HG03039 (cell line): ENCODE measurements around the gene THSD7A.

Source experiments
- ATAC-seq: cut with Tn5 transposase; IDR thresholded peaks from one replicate; pipeline ENCODE4 v1.9.1; 2021; ENCODE audit warnings: mild to moderate bottlenecking, moderate library complexity; ENCODE audit not compliant: unreplicated experiment

Gene THSD7A

DNA sequence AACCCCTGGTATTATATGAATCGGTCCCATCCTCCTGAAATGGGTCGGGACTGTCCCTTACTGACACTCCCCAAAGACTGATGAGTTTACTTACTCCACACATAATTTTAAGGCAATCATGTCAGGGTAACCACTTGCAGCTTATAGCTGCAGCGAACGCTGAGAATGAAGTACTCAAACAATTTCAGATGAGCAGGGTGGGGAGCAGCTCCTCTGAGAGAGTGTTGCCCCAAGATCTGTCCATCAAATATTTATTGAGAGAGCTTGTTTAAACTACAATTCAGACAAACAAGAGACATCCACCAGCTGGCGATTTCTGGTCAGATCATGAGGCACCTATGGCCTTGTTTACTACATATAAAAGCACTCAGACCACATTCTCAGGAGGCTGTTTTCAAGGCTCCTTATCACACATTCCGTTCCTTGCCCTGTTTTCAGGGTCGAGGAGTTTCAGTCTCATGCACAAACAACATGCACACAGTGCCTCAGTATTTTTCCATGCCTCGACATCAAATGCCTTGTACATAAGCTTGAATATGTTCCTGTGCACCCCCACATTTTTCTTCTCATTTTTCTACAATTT is 80.1 kb downstream of the THSD7A start:
- no peak for ATAC-seq

DNA sequence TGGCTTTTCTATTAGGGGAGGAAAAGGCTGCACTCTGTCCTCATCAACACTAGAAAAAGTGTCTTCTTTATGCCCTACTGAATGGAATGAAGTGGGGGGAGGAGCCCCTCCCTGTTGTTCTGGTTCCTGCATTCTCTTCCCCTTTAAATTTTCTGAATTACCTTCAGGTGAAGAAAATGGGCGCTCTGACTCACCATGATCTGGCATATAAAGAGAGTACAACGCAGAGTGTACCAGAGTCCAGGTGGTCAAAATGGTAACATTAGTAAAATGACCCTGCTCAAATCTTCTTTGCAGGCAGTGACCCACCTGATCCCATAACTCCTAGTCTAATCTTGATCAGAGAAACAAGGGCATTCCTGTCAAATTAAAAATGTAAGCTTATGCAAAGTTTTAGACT is 80.7 kb downstream of the THSD7A start:
- ATAC-seq, result no peak

DNA sequence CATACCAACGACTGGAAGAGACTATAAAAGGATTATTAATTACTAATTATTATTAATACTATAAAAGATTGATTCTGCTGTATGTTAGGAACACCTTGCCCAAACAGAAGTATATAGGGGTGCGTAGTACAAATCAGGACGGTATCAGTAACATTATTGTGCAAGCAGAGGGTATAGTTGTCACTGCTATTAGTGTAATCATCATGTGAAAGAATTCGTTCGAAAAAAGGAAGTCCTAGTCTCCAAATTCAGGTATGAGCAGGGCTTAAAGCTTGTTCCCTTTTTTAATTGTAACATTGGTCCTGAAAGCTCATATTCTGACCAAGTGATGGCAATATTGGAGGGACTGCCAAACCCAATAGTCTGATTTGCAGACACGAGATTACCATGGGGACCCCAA is 81.8 kb downstream of the THSD7A start:
- no peak for ATAC-seq

DNA sequence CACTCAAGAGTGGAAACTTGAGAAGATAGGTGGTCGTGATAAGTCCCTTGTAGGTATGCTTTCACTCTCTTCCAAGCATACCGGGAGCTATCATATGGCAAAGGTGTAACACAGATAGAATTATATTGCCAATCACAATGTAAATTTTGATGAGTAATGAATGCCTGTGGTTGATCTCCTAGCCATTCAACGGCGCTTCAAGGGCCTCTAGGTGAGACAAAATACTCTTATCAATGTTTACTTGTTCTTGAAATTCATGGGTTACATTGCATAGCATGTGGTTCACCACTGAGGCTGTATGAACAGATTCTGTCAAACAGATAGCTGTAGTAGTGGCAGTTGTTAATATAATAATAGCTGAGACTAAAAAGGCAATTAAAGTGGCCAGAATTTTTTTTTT is 82.4 kb downstream of the THSD7A start:
- no peak for ATAC-seq

DNA sequence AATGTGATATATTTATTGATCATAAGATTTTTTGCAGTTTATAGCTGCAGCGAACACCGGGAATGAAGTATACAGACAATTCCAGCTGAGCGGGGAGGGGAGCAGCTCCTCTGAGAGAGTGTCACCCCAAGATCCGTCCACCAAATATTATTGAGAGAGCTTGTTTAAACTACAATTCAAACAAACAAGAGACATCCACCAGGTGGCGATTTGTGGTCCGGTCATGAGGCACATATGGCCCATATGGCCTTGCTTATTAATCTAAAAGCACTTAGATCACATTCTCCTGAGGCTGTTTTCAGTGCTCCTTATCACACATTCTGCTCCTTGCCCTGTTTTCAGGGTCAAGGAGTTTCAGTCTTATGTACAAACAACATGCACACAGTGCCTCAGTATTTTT is 83.1 kb downstream of the THSD7A start:
- ATAC-seq, result no peak

DNA sequence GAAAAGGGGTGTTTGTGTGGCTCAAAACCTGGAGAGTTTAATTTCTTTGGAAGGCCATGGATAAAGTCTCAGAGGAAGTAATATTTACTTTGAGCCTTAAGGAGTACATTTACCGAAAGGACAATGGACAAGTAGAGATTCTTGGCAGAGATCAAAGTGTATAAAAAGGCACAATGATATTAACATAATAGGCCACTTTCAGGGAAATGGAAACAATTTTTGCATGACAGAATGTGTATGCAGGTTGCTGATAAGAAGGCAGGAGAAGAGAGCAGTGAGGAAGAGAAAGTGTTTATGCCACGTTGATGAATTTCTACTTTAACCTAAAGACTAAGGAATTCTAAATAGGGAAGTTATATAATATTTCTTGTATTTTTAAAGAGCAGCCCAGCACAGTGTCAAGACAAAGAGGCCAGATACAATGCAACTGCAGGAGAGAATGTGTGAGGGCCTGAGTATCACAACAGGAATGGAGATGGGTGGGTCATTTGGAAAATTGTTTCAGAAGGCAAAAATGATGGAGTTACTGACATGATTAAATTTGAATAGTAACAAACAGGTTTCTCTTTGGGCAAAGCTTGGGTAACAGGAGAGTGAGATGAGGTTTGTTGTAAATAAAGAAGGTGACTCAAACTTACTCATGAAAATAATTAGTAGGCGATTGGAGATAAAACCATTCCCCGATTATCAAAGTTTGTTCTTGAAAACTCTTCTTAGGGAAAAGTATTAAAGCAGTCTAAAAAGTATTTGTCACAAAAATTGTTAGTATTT is 84.1 kb downstream of the THSD7A start:
- no peak for ATAC-seq

DNA sequence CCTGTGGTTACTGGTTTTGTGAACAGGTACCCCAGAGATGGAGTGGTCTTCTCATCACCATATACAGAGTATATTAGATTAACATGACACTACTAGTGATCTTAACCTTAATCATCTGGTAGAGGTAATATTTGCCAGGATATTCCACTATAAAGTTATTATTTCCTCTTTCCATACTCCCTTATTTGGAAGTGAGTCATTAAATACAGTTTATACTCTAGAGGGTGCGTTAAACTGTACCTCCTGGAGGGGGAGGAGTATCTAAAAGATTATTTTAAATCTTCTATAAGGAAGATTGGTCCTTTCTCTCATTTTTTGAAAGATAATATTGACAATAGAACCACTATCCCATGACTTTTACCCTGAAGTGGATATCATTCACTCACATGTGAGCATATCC is 85.4 kb downstream of the THSD7A start:
- no peak for ATAC-seq

DNA sequence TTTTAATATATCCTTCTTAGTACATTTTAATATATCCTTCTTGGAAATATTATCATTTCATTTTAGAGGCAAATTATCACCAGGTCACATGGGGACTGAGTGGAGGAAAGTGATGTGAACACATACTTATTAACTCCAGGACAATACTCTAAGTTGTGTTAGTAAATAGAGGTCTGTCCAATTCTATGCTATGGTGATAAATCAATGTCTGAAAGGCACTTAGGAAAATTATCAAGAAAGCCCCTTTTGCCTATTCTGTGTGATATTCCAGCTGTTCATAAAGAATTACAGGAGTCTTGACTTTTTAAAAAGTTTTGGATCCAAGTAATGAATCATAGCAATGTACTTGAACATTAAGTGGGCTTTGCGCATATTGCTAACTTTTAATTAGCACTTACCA is 88.5 kb downstream of the THSD7A start:
- ATAC-seq, result no peak

DNA sequence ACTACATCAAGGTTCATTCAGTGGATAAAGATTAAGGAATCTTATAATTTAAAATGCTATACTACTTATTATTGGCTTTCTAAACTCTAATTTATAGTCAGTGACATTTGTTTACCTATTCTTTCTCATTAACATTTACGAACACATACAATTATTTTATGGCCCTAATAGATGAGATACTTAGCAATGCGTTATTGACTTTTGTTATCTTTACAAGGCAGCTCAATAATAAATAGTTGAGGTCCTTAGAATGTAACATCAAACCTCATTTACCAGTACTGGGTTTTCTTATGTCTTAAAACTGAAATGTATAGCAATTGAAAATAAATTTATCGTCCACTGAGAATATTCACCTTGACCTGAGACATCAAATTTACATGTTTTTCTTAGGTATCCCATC is 89.0 kb downstream of the THSD7A start:
- ATAC-seq, result no peak

DNA sequence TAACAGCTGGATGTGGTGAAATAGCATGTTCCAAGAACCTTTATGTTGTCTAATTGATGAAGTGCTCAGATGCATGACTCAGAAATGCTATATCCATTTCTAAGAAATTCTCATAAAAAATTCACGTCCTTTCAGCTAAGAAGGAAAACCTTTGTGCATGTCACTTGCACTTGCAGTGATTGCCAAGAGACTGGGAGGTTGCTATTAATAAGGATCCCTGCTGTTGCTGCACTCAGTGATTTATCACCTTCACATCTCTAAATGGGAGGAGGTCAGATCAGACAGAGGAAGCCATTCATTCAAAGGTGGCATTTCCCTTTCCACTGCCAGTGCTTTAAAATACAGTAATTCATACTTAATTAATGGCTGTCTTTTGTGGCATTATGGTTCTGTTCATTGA is 89.5 kb downstream of the THSD7A start:
- no peak for ATAC-seq

DNA sequence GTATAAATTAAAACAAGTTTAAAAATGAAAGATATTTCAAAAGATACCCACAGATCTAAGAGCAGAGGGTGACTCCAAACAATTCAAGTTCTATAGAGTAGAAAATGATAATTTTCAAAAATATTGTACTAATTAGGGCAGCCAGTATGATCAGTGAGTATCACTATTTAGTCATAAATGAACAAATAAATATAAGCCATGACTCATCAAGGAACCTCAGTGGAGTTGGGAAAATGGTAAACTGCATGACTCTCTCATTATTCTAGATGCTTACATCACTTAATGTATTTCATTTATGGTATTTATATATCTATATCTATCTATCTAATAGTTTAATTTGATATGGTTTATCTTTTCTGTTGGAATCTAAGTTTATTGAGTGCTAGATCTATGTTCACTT is 94.3 kb downstream of the THSD7A start:
- no peak for ATAC-seq

DNA sequence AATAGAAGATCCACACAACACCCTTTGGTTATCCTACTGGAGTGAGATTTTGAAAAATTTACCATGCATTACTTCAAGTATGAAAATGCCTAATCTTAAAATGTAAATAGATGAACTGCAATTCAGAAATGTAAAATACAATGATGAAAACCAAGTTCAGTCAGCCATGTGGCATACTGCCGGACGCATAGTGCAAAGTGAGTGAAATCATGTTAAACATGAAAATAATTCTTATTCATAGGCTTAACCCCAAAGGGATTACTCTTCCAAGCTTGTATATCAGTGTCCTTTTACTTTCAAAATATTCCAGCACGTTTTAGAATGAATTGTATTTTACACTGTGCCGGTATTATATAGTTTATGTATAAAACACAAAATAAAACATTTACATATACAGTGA is 99.8 kb downstream of the THSD7A start:
- no peak for ATAC-seq

DNA sequence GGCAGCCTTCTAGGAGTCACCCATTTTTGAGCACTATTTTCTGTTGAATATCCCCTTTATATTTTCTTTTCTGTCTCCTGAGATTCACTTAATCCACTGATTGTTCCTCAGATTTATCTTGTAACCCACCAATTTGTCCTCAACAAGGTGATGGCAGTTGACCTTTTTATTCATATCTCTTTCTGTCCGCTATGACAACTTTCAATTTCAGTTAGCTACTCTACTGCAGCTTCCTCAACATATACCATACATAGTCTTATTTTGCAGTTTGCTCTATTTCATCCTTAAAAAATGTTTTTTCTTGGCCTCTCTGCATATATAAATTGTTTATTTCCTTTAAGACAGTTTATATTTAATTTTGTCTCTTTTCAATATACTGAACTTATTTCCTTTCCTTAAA is 101.3 kb downstream of the THSD7A start:
- ATAC-seq, result no peak

DNA sequence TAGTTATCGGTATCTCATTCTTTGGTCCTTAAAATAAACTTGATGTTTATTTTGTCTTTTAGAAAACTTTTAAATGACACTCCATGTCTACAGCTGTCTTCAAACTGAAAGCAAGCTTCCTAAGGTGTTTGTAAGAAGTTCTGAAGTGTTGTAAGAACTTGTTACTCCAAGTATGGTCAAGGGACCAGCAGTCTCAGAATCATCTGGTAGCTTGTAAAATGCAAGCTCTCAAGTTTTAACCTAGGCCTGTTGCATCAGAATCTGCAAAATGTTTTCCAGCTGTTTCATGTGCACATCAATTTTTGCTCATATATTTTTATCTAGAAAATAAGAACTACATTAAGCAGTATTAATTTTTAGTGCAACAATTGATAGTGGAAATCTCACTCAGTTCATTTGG is 104.1 kb downstream of the THSD7A start:
- ATAC-seq, result no peak

DNA sequence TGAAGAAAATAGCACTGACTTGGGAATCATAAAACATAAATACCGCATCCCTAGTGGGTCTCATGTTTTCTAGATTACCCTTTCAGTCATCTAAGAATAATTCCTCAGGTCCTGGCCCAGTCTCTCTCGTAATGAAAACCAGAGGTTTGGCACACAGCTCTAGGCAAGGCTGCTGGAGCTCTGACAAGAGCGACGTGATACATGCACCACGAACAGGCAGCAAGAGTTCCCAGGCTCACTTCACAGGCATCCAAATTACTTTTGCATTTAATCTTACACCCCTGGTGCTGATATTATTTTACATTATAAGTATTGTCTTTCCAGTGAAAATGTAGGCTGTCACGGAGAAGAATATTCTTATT is 105.2 kb downstream of the THSD7A start:
- no peak for ATAC-seq

DNA sequence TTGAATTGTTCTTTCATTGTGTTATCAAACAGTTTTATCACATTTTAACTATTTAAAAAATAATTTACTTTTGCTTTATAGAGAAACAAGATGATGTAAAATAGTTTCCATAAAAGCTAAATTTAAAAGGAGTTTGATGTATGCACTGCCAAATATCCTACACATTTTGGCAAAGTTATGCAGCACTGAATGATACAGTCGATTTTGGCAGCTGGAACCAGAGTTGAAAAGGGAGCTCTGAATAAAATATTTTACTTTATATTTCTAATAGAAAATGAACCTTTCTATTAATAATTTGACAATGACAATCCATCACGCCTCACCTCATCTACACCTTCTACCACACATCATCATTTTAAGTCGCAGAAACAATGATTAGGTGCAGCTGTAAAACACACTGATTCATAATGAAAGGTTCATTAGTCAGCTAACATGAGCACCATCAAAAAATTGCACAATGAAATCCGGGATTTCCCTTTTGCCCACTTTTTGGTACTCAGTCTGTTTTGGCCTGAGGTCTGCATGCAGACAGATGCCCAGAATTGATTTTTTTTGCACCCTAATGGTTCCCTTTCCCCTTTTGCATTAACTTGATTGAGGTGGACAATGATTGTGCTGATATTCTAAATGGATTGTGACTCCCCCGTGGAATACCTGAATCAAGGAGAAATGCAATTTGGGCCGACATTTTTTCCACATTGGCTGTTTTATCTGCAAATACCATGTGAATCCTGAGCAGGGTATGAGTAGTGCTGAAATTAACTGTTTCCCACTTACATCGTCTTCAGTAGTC is 105.8 kb downstream of the THSD7A start:
- peak; percentile 67 for ATAC-seq

DNA sequence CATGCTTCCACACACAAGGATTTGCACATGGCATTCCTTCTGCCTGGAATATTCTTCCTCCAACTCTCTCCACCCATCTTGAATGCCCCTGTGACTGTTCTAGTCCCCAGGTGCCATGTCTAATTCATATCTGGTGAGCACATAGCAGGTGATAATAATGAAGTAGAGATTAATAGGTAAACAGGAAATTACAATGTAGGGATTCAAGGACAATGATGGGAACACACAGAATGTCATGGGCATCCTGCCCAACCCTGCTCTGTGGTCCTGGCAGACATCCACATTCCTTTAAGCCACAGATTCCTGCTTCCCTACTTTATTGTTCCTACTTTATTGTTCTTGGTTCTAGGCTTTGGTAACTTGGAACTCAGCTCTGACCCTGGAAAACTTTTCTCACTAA is 115.8 kb downstream of the THSD7A start:
- ATAC-seq, result no peak

DNA sequence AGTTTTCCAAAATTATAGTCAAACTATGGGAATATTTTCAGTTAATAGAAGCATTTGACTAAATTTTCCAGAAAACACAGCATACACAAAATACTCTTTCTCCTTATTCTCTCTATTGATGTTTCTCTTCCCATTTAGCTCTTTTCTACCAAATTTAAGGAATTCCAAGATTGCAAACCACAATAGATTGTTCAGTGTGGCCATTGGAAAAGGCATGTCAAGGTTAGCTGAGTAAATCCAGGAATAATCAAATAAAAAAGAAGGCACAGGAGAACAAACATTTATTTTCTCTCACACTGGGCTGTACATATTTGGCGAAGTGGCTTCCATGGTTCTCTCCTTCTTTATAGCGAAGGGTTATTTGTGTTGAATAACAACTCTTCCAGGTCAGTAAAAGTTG is 117.3 kb downstream of the THSD7A start:
- no peak for ATAC-seq

DNA sequence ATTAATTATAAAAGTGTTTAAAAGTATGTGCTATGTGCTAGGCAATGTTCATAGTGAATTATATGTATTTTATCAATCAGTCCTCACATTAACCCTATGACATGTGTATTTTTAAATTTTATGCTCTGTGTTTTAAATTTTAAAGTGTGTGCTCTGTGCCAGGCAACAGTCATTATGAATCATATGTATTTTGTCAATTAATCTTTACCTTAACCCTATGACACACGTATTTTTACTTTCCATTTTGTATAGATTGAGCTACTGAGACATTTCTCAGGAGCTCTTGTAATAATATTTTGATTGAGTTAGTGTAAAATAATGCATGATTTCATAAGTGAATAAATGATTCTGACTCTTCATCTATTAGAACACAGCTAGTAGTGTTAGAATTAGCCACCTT is 117.8 kb downstream of the THSD7A start:
- no peak for ATAC-seq

DNA sequence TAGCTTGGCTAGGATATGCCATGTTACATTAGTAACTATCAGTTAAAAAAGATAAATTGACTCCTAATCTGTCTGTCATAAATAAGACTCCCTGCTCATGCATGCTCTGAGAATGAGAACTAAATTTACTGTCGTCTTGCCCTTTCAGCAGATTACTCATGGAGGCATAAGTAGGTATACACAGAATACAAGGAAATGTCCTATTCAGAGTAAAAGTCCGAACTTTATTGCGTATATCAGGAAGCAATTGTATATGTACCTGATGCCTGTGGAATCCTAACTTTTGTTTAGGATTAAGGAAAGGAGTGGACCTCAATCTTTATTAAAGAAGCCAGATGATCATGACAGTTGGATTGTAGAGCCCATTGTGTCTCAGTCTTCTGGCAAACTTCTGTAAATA is 118.6 kb downstream of the THSD7A start:
- ATAC-seq, result no peak

DNA sequence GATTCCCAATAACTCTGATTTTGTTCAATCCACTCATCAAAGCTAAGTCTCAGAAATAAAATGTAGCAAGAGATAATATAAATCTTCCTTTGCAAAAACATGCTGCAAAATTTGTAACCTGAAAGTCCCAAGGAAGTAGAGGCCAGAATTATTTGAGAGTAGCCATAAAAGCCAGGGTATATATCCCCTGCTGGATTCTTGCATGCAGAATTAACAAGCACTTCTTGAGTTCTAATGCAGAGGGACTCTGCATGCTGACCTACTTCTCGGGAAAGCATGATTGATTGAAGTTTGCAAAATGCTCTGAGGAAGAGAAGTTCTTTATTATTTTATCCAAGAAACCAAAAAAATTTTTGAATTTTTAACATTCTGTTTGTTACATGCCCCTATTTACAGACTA is 121.6 kb downstream of the THSD7A start:
- ATAC-seq, result no peak

DNA sequence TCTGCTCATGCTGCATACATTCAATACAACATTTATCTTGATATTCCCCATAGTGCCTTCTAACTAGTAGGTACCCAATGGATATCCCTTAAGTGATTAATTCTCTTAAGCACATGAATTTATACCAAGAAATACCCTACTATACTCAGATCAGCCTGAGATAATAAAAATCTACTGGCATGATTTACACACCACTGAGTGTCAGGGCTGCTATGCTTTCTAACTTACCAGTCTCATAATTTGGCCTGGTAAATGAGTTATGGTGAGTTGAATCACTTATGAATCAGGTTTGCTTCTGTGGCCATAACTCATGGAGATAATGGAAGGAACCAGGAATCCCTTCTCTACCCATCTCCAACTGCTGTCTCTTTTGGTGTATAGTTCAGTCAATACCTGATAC is 122.8 kb downstream of the THSD7A start:
- no peak for ATAC-seq
